GDM1 (cell line): ENCODE measurements around the gene PTMA.
"Not testable (repeated sequence)": the region's sequence is repeated elsewhere in the genome, so short reads cannot be mapped to it uniquely, and the experiment has no call there.

Experiments
- DNase-seq: peaks from one replicate; lab custom pipeline; 2025; lab: John Stamatoyannopoulos, UW

The PTMA gene

DNA sequence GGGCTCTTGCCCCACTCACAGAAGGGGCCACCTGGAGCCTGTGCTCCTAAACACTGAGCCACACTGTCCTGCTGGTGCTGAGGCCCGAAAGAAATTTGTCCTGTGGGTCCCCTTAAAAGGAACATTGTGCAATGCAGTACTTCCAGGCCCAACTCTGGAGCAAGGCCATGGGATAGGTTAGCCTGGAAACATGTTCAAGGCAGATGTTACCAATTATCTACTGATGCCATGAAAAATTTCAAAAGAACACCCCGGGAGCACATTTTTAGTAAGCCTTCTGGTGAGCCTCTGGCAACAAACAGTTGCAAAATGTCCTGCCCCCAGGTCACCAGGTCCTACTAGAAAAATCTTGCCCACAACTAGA, 12.3 kb upstream of the PTMA start:
- DNase-seq: no peak

DNA sequence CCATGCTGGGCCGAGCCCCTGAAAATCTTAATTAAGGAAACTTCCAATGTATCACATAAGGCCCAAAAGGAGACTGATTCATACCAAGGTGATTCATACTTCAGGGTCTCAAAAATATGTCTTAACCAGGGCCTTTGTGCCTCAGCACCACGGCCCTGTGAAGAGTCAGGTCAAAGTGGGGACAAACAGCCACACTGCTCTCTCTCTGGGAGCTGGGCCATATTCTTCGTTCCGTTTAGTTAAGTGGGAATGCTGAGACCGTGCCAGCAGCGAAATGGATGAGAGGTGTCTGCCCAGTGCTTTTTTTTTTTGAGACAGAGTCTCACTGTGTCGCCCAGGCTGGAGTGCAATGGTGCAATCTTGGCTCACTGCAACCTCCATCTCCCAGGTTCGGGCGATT, 9.3 kb upstream of the PTMA start:
- no peak for DNase-seq

DNA sequence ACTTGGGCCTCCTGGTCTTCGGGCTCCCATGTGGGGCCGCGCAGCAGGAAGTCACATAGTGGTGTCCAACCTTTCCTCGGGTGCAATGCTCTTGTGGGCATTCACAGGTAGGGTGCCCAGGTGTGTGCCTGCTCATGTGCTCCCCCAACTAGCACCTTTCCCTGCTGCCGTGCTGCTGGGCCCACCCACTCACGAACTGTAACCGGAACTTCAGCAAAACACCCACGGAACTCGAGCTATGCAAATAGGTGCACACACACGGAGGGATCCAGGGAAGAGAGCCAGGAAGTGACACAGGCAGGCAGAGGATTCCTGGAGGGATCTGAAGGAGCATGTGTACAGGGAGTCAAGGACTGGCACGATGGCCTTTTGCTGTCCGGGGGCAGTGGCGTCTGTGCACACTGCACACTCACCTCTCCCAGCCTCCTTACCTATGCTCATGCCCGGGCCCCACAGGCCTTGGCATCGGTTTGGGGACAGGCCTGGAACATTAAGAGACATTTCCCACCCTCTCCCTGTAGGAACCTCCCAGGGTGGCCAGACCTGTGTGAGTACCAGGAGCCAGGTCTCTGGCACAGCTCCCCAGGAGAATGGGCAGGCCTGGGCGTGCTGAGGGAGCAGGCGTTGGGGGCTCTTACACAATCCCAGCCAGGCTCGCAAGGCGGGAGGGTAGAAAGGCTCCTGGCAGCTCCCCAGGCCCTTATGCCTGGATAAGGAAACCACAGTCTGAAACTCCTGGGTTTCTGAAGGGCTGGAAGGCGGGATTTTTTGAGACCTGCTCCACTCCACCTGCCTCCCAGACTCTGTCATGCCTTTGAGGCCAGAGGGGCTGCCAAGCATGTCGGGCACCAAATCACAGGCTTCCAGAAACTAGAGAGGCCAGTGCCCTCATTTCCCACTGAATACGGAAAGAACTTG, 6.6 kb upstream of the PTMA start:
- DNase-seq: no peak

DNA sequence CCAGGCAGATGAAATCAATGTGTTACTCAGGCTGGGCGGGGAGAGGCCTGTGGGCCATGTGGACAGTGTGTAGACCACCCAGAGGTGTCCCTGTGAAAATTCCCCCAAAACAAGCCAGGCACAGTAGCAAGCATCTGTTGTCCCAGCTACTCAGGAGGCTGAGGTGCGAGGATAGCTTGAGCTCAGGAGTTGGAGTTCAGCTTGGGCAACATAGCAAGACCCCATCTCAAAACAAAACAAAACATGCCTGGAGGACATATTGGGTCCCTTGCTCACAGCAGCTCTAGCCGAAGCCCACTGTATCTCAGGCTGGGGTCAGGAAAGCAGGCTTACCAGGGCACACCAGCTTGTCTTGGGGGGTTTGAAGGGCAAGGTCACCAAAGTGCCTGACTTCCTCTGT, 4.3 kb upstream of the PTMA start:
- DNase-seq: no peak

DNA sequence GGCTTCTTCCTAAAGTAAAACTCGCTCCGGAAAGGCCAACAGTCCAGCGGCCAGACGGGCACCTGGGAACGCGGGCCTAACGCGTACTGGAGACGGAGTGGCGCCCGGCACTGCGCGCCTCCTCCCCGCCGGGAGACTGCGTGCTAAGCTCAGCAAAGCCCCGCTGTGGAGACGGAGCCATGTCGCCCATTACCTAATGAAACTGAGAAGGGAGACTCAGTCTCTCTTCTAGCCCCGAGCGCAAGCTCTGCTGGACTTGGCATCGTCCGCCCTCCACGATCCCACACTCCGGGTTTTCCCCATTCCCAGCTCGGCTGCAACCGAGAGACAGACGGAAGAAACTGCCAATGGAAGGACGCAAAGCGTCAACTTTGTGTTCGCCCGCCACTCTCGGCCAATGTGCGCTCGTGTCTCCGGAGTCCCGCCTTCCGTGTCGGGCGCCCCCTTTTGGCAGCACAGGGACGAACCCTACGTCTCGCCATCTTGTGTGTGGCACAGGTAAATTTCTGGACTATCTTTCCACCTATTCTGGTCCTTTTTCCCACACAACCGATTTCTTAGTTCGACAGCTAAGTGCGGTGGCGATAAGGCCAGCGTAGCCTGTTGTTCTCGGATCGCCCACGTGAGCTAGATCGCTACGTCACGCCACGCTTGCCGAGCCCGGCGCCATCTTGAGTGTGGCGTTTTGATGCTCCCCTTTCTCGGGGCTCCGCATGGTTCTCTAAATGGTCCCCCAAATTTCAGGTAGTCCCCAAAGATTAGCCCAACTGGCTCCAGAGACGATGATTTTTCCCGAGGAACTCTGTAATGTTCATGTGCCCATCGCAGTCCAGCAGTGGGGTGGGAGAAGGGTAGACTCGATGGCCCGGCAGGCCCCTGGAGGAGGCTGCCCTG, 1.3 kb upstream of the PTMA start:
- DNase-seq: peak; percentile 99

DNA sequence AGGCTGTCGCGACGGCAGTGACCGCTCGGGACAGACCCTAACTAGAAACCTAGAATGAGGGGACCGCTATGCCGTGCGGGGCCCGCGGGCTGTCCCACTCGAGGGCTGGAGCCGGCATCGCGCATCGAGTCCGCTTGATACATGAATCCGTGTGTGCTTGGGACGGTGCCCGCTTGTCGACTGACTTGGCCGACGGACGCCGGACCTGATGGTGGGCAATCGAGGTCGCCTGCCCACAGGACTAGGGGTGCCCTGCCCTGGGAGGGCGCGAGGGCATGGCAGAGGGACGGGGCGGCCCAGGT, 749 bp upstream of the PTMA start:
- no peak for DNase-seq

DNA sequence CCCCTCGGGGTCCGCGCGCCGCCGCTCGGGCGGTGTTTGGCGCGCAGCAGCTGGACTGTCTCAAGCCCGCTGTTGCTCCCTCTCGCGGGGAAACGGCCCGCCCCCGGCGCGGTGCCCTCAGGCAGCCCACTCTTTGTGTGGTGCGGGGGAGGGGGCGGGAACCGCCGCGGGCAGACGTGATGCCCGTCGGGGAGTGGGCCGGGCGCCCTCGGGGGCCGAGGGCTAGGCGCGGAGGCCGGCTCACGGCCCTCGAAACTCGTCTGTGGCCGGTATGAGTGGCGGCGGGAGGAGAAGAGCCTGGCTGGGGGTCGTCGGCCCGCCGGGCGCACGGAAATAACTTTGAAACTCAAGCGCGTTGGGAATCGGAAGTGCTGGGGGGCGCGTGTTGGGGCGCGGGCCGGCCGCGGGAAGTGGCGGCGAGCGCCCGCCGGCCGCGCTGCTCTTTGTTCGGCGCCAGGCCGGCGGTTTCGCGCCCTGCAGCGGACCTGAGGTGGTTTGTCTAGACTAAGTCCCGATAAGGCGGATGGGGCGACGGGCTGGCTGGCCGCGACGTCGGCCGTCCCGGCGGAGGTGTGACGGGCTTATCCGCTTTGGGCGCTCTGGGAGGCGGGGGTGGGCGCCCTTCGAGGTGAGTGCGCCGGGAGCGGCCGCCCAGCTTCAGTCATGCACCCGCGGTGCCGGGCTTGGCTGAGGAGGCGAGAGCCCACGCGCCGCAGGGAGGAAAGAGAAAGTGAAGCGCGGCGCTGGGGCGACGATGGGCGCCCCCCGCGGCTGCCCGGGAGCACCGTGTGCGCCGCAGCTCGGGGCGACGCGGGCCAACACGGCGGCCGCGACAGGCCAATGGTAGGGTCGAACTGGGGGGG, 679 bp downstream of the PTMA start:
- DNase-seq: no peak

DNA sequence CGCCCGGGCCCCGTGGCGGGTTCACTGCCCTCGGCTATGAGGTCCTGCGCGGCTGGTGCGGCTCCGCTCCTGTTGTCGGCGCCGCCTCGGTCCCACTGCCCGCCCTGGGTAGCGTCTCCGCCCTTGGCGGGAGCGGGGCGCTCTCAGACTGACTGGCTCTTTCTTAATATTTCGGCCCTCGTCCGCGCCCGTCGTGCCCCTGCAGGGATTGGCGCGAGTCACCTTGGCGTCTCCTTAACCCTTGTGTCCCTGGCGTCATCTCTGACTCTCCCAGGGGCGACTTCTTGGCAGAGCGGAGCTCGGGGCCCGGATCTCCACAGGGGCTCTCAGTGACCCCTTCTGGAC, 1.3 kb downstream of the PTMA start:
- no peak for DNase-seq

DNA sequence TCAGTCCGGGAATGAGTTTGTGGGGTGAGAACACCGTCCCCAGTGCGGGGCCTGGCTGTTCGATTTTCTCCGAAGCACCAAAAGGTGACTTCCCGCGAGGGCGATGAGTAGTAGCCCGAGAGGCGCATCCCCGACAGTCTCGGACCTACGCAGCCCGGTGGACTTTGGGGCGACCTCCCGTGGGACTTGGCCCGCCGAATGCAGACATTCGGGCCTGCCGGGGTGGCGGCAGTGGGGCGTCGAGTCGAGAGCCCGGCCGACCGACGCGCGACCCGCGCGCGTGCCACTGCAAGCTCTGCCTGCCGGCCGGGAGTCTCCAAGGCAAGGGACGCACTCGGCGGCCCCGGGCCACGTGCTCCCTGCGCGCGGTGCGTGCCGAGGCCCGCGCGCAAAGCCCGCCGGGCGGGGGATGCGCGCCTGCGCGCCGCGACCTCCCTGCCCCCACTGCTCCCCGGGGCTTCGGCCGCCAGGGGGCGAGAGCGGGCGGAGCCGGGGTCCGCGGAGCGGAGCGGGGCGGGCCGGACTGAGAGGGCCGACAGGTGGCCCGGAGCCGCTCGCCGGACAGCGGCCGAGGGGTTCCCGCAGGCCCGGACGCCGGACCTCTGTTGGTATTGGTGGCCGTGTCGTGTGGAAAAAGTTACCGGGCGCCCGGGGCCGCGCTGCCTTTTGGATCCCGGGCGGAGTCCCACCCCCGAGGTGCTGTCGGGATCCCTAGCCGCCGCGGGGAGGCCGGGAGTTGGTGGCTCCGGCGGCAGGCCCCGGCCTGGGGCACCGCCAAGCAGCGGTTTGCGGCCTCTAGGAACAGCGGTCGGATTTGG, 1.9 kb downstream of the PTMA start:
- DNase-seq: peak; percentile 75

DNA sequence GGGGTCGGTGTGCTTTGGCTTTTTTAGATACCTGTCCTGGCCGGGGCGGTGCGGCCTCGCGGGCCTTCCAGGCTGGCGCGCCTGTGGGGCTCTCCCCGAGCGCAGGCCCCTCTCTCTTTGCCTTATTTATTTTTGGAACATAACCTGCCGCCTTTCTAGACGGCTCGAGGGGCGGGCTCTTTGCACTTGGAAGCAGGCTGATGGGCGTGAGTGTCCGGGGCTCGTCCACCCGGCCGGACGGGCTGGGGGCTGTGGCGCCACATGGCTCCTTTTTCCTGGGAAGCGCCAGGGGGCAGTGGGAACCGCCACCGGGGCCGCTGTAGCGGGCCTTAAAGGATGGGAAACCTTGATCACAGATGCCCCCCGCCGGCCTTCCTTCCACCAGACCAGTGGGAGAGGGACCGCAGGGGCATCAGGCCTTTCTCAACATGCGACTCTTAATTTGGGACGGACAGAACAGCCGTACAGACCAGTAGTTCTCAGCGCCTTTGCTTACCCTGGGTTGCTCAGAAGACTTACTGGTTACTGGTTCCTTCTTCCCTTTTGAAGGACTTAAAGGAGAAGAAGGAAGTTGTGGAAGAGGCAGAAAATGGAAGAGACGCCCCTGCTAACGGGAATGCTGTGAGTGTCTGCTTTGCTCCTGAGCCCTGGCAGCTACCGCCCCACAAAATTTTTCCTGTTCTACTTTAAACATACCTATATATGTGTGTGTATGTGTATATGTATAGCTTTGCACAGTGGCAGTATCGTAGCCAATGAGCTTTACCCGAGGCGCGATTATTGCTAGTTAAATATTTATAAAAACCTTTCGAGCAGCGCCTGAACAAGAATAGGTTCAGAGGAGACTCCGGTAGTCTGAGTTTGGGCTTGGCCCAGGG, 2.7 kb downstream of the PTMA start:
- DNase-seq: no peak

DNA sequence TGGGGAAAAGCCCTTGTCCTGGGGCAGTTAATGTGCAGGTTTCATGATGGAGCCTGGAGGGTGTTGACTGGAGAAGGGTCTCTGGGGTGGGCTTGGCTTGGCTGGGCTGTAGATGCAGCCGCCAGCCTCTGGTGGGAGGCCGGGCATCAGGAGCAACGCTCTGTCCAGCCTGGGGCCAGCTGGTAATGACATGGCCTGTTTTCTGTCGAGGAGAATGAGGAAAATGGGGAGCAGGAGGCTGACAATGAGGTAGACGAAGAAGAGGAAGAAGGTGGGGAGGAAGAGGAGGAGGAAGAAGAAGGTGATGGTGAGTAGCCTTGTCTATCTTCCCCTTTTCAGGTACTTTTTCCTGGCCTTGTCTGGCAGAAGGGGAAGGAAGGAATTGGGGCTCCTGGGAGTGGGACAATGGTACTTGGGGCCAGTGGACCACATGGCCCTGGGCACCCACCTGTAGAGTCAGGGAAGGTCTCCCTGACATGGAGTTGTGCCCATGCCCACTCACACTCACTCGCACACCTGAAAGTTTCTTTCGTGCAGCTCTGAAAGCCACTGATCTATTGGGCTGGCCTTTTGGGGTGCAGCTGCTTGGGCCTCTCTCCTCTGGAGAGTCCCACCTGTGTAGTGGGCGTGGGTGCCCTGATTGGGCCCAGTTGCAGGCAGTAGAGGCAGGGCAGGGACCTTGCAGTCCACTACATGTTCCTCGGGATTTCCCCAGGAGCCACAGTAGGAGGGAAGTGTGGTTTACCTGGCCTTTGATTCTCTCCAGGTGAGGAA, 3.5 kb downstream of the PTMA start:
- no peak for DNase-seq

DNA sequence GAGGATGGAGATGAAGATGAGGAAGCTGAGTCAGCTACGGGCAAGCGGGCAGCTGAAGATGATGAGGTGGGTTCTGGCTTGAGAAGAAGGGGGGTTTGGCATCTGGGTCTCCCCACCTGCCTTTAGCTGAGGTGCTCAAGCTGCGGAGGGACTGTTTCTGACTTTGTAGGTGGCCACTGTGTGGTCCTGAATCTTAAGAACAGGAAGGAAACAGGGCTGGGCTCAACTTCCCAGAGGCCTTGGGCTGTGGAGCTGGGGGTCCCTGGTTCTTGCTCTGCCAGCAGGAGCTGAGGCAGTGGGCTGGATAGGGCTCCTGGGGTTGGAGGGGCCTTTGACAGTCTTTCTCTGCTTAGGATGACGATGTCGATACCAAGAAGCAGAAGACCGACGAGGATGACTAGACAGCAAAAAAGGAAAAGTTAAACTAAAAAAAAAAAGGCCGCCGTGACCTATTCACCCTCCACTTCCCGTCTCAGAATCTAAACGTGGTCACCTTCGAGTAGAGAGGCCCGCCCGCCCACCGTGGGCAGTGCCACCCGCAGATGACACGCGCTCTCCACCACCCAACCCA, 4.2 kb downstream of the PTMA start:
- DNase-seq: not testable (repeated sequence)

DNA sequence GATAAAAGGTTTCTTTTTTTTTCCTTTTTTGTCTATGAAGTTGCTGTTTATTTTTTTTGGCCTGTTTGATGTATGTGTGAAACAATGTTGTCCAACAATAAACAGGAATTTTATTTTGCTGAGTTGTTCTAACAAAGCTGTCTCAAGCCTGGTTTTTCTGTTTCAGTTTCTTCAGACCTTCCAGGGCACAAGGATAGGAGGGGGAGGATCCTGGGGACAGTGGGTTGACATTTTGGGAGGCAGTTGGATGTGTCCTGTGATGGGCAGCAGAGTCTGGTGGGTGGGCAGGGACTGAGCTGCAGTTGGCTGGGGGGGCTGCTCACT, 5.0 kb downstream of the PTMA start:
- DNase-seq: not testable (repeated sequence)

DNA sequence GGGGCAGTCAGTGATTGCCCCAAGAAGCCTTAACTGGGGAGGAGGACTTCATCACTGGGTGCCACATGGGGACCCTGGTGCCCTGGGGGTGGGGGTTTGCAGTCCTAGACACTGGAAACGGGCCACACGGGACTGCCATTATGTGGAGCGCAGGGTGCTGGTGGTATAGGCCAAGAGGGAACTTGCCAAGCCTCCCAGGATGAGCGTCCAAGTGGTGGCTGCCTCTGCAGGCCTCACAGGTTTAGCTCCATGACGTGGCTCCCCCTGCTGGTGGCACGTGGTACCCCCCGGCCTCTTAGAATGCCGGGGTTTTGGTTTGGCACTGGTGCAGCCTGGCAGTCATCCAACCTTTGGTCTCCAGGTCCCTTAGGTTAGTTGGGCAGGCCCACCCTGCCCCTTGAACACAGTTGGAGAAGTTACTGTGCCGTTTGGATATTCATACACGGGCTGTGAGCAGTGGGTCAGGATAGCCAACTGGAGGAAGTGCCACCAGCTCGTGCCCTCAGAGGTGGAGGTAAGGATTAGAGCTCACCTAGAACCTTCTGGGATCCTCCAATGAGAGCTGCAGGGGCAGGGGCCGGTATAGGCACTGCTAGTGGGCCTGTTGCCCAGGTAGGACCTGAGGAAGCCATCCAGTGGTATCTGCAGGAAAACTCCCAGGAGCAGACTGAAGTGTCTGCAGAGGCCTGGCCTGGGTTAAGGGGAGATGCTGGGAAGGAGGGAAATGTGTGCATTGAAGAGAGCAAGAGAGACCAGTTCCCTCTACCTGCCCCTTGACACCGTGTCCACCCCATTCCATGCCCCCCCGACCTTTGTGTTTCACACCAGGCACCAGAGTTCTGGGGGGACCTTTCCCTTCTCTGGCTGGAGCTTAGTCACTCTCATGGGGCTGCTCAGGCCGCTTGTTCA, 5.7 kb downstream of the PTMA start:
- DNase-seq: peak; percentile 81

DNA sequence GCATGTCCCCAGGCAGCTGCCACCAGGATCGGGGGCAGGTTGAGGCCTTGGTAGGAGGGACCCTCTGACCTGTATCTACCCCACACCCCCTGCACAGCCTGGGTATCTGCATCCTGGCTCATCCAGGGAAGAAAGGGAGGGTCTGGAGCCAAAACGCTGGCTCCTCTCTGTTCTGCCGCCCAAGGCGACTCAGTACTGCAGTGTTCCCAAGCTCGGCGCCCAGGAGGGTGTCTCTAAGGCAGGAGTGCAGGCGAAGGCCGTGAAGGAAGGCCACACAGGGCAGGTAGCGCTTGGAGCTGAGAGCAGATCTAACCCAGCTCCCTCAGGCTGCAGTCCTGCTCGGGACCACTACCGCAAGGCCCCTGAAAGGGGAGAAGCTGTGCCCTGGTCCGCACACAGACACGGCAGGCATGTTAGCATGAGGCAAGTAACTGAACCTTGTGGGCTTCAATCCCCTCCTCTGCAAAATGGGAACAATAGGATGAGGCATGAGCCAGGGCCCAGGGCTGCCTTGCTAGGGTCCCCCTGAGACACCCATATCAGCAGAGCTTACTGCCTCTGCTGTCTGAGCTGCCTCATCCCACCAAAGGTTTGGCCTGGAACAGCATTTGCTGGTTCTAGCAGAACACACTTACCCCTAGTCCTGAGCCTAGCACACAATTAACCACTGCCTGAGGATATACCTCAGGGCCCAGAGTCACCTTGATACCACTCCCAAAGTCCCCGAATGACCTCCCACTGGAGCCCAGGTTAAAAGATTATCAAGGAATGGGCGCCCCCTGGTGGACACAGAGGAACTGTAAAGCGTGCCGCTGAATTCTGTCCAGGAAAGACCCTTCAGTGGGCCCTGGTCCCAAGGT, 6.5 kb downstream of the PTMA start:
- DNase-seq: peak; percentile 44

DNA sequence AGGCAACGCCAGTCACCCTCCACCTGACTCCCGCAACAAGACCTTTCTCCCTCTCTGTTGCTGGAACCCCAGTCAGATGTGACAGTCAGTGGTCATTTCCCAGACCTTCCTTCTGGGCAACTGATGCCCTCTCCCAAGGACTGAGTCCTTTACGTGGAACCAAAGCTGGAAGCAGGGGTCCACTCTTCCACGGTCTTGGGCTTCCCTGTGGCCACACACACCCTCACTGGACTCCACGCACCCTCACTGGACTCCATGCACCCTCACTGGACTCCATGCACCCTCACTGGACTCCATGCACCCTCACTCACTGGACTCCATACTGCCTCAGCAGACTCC, 7.1 kb downstream of the PTMA start:
- no peak for DNase-seq

DNA sequence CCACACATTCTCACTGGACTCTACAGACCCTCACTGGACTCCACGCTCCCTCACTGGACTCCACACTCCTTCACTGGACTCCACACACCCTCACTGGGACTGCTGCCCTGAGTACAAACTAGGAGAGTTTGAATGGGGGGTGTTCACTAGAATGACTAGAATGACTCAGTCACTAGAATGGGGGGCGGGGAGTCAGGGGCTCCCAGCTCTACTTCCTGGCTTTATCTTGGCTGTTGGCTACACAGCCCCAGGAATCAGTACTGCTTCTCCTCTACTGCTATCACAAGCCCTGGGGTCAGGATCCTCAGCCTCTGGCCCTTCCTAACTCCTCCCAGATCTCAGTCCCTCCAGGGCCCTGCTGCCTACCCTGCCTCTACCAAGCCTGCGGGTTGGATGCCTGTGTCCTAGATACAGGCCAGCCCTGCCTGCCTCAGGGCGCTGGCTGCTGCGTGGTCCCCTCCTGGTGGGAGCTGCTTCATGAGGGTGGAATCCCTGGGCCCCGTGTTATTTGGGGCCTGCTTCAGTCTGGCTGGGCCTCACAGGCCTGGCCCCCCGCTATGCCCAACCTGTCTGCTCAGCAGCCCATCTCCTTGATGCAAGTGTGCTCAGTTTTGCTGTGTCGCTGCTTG, 7.8 kb downstream of the PTMA start:
- no peak for DNase-seq
